GM21381 (cell line): Measurements from ENCODE around the gene SHCBP1L.

Experiments
- ATAC-seq: cut with Tn5 transposase; IDR thresholded peaks from one replicate; pipeline ENCODE4 v1.9.1; 2021; ENCODE audit warnings: mild to moderate bottlenecking, moderate library complexity; ENCODE audit not compliant: unreplicated experiment

Gene SHCBP1L

DNA sequence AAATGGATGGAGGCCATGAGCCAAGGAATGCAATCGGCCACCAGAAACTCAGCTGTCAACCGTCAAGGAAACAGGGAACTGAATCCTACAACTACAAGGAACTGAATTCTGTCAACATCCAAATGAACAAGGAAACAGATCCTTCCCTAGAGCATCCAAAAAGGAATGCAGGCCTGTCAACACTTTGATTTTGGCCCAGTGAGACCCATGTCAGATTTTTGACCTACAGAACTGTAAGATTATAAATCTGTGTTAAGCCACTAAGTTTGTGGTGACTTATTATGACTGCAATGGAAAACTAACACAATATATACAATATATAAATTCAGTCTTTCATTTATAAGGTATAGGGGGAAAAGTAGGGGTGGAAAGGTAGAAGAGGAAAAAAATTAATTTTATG, 55.3 kb downstream of the SHCBP1L start:
- no peak for ATAC-seq

DNA sequence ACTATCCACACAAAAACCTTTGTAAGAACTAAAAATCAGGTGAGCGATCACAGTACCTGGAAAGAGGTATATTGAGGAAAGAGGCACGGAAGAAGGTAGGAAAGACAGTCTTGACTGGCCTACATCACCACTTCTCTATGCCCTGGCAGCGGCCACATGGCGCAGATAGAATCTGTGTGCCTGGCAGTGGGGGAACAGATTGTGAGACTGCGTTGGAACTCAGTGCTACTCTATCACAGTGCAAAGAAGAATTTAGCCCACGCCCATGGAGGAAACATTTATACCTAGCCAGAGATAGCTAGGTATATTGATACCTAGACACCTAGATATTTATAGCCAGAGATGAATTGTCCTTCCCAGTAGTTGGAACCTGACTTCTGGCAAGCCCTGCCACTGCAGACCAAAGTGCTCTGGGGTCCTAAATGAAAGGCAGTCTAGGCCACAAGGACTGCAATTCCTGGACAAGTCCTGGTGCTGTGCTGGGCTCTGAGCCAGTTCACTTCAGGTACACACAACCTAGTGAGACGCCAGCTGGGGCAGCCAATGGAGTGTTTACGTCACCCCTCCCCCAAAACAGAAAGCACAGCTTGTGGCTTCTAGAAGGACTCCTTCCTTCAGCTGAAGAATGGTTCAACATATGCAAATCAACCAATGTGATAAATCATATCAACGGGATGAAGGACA, 61.9 kb downstream of the SHCBP1L start:
- no peak for ATAC-seq

GRCh38 chr1:182889997-182890396, 63.0 kb downstream of the SHCBP1L start:
- ATAC-seq = no peak

- ATAC-seq = no peak
Observed at GRCh38 chr1:182888736-182889531, 64.0 kb downstream of the SHCBP1L start.

- ATAC-seq = no peak
Observed at GRCh38 chr1:182886985-182887384, 66.0 kb downstream of the SHCBP1L start.

GRCh38 chr1:182885591-182885990, 67.4 kb downstream of the SHCBP1L start:
- no peak for ATAC-seq

DNA sequence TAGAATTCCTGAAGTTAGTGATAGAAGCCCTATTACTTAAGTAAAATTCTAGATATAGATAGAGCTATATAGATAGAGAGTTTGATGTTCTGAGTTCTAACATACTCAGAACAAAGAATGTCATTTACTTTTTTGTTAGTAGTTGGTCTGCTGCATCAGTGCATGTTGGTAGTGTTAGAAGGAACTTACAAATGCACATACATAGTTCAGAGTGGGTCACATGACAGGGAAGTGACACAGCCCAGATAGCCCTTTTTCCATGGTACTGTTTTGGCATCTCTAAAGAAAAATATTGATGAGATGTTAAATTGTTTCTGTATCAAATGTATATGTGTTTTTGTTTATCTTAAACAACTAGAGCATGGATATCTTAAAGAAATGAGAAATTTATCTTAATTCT, 68.1 kb downstream of the SHCBP1L start:
- no peak for ATAC-seq

DNA sequence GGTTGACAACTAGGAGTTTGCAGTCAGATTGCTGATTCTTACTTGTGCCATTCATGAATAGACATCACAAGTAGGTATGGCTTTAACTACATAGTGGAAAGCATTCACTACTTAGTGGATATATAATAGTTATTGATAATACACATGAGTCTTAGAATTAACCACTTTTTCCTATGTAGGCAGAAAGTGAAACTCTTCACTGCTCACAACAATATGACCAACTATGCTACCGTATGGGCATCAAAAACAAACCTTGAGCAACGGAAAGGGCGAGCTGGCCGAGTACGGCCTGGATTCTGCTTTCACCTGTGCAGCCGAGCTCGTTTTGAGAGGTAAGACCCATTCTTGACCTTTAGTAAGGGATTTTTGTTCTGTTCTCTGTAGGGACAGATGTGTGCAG, 75.1 kb downstream of the SHCBP1L start:
- ATAC-seq = no peak

DNA sequence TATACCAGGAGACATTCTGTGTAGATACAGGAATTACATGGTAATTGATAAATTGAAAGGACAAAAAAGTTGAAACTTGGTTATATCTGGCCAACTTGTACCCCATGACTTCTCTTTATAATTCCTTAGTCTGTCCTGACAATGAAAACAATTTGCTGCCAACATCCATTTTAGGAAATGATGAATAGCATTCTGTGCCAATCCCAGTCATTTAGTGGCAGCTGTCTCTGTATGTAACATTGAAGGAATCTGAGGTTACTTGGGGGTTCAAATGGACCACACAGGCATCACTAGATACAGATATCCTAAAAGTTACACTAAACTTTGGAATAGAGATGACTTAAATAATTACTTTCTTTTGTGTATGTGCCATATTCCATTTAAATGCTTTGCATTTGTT, 75.6 kb downstream of the SHCBP1L start:
- no peak for ATAC-seq

GRCh38 chr1:182875889-182876288, 77.1 kb downstream of the SHCBP1L start:
- ATAC-seq = no peak

DNA sequence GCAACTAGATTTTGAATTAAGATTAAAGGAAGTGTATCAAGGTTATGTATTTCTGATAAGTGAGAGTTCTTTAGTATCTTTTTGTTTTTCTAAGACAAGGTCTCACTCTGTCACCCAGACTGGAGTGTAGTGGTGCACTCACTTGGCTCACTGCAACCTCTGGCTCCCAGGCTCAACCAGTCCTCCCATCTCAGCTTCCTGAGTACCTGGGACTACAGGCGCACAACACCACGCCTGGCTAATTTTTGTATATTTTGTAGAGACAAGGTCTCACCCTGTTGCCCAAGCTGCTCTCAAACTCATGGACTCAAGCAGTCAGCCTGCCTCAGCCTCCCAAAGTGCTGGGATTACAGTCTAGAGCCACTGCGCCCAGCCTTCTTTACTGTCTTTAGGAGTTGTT, 80.1 kb downstream of the SHCBP1L start:
- ATAC-seq = no peak

DNA sequence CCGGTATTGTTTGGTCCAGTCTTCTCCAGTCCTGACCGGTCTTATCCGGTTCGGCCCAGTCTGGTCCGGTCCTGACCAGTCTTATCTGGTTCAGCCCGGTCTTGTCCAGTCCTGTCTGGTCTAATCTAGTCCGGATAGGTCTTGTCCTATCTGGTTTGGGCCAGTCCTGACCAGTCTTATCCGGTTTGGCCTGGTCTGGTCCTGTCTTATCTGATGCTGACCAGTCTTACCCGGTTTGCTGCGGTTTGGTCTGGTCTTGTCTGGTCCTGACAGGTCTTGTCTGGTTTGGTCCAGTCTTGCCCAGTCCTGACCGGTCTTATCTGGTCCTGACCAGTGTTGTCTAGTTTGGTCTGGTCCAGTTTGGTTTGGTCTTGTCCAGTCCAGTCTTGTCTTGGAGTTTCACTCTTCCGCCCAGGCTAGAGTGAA, 83.7 kb downstream of the SHCBP1L start:
- no peak for ATAC-seq

DNA sequence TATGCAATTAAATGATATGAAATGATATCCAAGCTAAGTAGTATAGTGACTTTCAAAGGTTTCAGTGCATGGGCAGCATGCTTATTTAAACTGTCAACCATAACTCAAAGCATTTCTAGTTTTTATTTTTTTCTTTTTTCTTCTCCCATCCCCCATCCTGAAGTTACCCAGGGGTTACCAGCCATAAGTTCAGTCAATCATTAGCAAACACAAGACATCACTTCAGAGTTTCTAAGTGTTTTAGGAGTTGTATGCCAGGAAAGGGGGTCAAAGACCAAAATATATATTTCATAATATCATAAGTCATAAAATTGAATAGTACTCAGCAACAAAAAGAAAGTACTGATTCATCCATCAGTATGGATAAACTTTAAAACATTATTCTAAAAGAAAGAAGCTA, 85.1 kb downstream of the SHCBP1L start:
- no peak for ATAC-seq

- no peak for ATAC-seq
Observed at GRCh38 chr1:182863940-182864339, 89.0 kb downstream of the SHCBP1L start.

DNA sequence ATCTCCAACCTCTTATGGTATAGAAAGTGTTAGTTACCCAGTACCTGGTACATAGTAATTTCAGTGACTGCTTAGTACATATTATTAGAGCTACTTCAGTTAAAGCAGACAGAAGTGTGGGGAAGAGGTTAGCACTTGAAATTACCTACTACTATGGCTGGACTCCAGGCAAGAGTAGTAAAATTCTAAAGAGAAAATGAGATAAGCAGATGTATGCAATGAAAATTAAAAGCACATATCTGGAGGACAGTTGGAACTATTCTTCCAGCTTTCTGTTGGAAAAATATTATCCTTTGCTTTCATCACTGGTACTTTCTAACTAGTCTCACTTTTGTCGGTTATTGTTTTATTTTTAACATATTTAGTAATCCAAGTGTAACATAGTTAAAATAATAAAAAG, 90.1 kb downstream of the SHCBP1L start:
- no peak for ATAC-seq

DNA sequence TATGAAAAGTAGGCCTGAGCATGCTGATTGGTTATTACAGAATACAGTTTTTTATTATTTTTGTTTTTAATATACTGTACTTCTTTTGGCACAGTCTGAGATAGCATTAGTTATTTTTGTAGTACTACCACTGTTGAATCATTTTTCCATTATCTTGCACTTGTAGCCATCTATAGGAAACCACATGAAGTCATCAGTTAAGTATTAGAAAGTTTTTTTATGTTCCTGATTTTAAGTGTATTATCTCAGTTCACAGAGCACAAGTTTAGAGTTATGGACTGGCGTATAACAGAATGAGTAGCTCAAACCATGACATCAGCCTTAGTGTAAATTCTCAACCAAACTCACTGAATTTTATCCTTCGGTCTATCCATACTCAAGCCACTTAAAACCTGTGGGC, 91.0 kb downstream of the SHCBP1L start:
- ATAC-seq = no peak

GRCh38 chr1:182860658-182861057, 92.3 kb downstream of the SHCBP1L start:
- no peak for ATAC-seq

DNA sequence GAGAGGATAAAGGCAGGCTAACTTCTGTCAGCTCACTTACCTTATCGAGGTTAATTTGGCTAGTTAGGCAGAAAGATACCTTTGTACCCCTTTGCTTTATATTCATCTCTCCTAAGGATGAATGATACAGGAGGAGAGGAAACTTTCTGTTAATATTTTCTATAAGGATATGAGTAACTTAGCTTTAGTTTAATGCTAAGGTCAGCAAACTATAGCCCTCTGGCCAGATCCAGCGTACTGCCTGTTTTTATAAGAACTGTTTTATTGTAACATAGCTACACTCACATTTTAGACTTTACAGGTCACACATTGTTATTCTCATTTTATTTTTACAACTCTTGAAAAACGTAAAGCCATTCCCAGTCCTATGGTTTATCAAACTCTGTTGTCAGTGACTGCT, 95.8 kb downstream of the SHCBP1L start:
- no peak for ATAC-seq

DNA sequence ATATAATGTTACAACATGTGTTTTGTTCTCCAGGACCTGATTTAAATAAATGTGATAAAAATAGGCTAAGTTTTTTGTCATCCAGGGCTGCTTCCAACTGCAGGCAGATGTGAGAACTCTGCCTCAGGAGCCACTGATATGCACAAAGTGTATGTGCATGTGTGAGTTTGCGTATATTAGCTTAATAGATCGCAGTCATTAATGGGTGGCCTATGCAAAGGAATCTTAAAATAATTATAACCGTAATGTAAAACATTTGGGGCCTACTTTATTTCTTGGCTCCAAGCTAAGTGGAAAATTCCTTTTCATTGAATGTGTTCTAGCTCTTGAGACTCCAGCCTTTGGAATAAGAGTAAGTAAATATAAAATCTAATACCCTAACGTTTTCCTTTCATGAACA, 97.1 kb downstream of the SHCBP1L start:
- ATAC-seq = no peak

- no peak for ATAC-seq
Observed at GRCh38 chr1:182851825-182852224, 101.1 kb downstream of the SHCBP1L start.

DNA sequence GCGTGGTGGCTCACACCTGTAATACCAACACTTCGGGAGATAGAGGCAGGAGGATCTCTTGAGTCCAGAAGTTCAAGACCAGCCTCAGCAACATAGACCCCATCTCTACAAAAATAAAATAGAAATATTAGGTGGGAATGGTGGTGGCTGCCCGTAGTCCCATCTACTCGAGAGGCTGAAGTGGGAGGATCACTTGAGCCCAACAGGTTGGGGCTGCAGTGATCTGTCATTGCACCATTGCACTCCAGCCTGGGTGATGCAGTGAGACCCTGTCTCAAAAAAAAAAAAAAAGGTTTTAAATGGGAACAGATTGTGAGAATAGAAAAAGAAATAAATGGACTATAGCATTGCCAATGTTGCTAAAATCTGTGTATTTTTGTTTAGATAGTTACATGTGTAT, 102.6 kb downstream of the SHCBP1L start:
- no peak for ATAC-seq
